CD14-positive monocyte (primary cell): Measurements from ENCODE around the gene SMIM20. TPM values are rescaled to one million over a fixed set of nuclear protein-coding genes. Genes with fewer than 3 reads are reported as not detected.

Experiments used
- DNase-seq, 3 donors: peaks; one replicate each; pipeline ENCODE4 v3.0.0-alpha.2; 2011 to 2022
- H2AFZ ChIP-seq: 2 replicates; pipeline ENCODE4 v1.6.0; 2012; ENCODE audit warnings: mild to moderate bottlenecking, low read depth, low read length, inconsistent platforms; ENCODE audit not compliant: insufficient read depth, poor library complexity, severe bottlenecking
- H3K27ac ChIP-seq, 2 donors: 1 replicate in 1 of 2; 2 replicates in 1 of 2; pipeline ENCODE4 v1.5.1; 2012 to 2013; ENCODE audit warnings: low read length in 2 of 2, control low read depth in 1 of 2, inconsistent platforms in 1 of 2, low read depth in 1 of 2, mild to moderate bottlenecking in 1 of 2
- H3K27me3 ChIP-seq, 2 donors: one replicate each; pipeline versions ENCODE4 v1.6.0 to v1.6.1; 2011 to 2013; ENCODE audit warnings: low read length in 2 of 2; ENCODE audit not compliant: control insufficient read depth in 2 of 2, insufficient read depth in 2 of 2
- H3K36me3 ChIP-seq, 2 donors: replicated peaks in 1 of 2; 1 replicate in 1 of 2; 2 replicates in 1 of 2; pipeline versions ENCODE4 v1.5.1 to v1.6.1; 2012 to 2013; ENCODE audit warnings: low read length in 2 of 2, control low read depth in 1 of 2, inconsistent platforms in 1 of 2, mild to moderate bottlenecking in 1 of 2; ENCODE audit not compliant: insufficient read depth in 2 of 2, control insufficient read depth in 1 of 2
- H3K4me1 ChIP-seq, 2 donors: 1 replicate in 1 of 2; 2 replicates in 1 of 2; pipeline versions ENCODE4 v1.5.1 to v1.6.1; 2012 to 2013; ENCODE audit warnings: low read length in 2 of 2, control low read depth in 1 of 2, inconsistent platforms in 1 of 2, mild to moderate bottlenecking in 1 of 2, moderate library complexity in 1 of 2; ENCODE audit not compliant: insufficient read depth in 2 of 2, control insufficient read depth in 1 of 2
- H3K4me2 ChIP-seq: replicated peaks from 2 replicates; pipeline ENCODE3; 2012; ENCODE audit warnings: low read length, moderate library complexity, mild to moderate bottlenecking; ENCODE audit not compliant: poor library complexity, severe bottlenecking; ENCODE audit errors: extremely low read depth
- H3K4me3 ChIP-seq, 3 experiments: fragments of 200-600 bp in 1 of 3; sonication (generic) in 1 of 3; replicated peaks in 1 of 3; 1 replicate in 2 of 3; 2 replicates in 1 of 3; pipeline ENCODE4 v1.5.1; 2011 to 2013; ENCODE audit warnings: low read length in 3 of 3, mild to moderate bottlenecking in 3 of 3, control low read depth in 2 of 3, low read depth in 2 of 3, inconsistent platforms in 1 of 3, moderate library complexity in 1 of 3
- H3K79me2 ChIP-seq: 2 replicates; pipeline ENCODE4 v1.6.0; 2012; ENCODE audit warnings: mild to moderate bottlenecking, control low read depth, inconsistent platforms, low read length, moderate library complexity; ENCODE audit not compliant: insufficient read depth
- H3K9ac ChIP-seq: 2 replicates; pipeline ENCODE4 v1.6.0; 2017; ENCODE audit warnings: low read length, mild to moderate bottlenecking; ENCODE audit not compliant: insufficient read depth, poor library complexity, severe bottlenecking
- H3K9me3 ChIP-seq, 2 donors: replicated peaks in 1 of 2; 1 replicate in 1 of 2; 2 replicates in 1 of 2; pipeline versions ENCODE4 v1.5.1 to v1.6.1; 2012 to 2013; ENCODE audit warnings: low read length in 2 of 2, control low read depth in 1 of 2; ENCODE audit not compliant: control insufficient read depth in 1 of 2, insufficient read depth in 1 of 2
- H4K20me1 ChIP-seq: 2 replicates; pipeline ENCODE4 v1.6.0; 2012; ENCODE audit warnings: mild to moderate bottlenecking, low read length, control low read depth, moderate library complexity; ENCODE audit not compliant: insufficient read depth
- H3K27ac Mint-ChIP-seq, 7 donors: one replicate each; pipeline ENCODE4 v1.8.0; 2020; ENCODE audit warnings: mild to moderate bottlenecking in 7 of 7, mixed read lengths in 7 of 7, moderate library complexity in 6 of 7, inconsistent platforms in 2 of 7
- H3K27me3 Mint-ChIP-seq, 3 donors: one replicate each; pipeline ENCODE4 v1.8.0; 2021 to 2022; ENCODE audit warnings: low read depth in 3 of 3, mild to moderate bottlenecking in 3 of 3, mixed read lengths in 3 of 3, moderate library complexity in 3 of 3, inconsistent platforms in 1 of 3
- H3K36me3 Mint-ChIP-seq, 2 donors: one replicate each; pipeline ENCODE4 v1.8.0; 2020; ENCODE audit warnings: mixed read lengths in 2 of 2, inconsistent platforms in 1 of 2, mild to moderate bottlenecking in 1 of 2
- H3K4me1 Mint-ChIP-seq: one replicate; pipeline ENCODE4 v1.8.0; 2020; ENCODE audit warnings: mild to moderate bottlenecking, mixed read lengths
- H3K4me3 Mint-ChIP-seq, 2 donors: one replicate each; pipeline ENCODE4 v1.8.0; 2020; ENCODE audit warnings: mild to moderate bottlenecking in 2 of 2, mixed read lengths in 2 of 2, moderate library complexity in 1 of 2
- H3K9me3 Mint-ChIP-seq, 7 donors: one replicate each; pipeline ENCODE4 v1.8.0; 2020 to 2022; ENCODE audit warnings: mixed read lengths in 7 of 7, mild to moderate bottlenecking in 6 of 7, moderate library complexity in 6 of 7, inconsistent platforms in 2 of 7
- WGBS: methylation state at CpG from one replicate; pipeline ENCODE4 v1.1.5; 2013; ENCODE audit warnings: missing lambda C conversion rate; ENCODE audit not compliant: insufficient coverage; 5-methylcytosine and 5-hydroxymethylcytosine counted together
- intact Hi-C, 2 donors: fragments of 100-400 bp; cut with micrococcal nuclease; formaldehyde crosslinking; loops; one replicate each; pipeline versions ENCODE4 v1.15.0 to v1.15.1; 2023
- polyA plus RNA-seq, 3 donors: library from polyadenylated mRNA; depleted of rRNA in 1 of 3; unstranded in 2 of 3; stranded (reverse) in 1 of 3; fragments of 300-500 nt in 2 of 3; fragments of >200 nt in 1 of 3; fragmentation: Illumina TruSeq in 2 of 3; gene quantifications; 1 replicate in 2 of 3; 2 replicates in 1 of 3; pipeline ENCODE4 v1.2.3, GENCODE V29; 2012 to 2021
- TF ChIP-seq, protein P1 (sequence below): fragments of 200-600 bp; IDR thresholded peaks from one replicate; pipeline ENCODE4 v1.8.0; 2022; ENCODE audit warnings: antibody characterized with exemption, mild to moderate bottlenecking

Gene SMIM20
- polyA plus RNA-seq, 3 donors, result 10.4 to 38.1 (median 33.7) TPM

DNA sequence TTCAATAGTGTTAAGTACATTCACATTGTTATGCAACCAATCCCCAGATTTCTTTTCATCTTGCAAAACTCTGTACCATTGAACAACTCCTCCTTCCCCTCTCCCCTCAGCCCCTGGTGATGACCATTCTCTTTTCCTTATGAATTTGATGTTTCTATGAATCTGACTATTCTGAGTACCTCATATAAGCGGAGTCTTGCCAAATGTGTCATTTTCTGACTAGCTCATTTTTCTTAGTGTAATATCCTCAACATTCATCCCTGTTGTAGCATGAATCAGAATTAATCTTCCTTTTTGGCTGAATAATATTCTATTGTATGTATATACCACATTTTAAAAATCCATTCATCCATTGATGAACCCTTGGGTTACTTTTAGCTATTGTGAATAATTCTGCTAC, 34.0 kb downstream of the SMIM20 start:
- no peaks in the 10 kb centered on the region for H3K4me1 ChIP-seq
- H3K27me3 Mint-ChIP-seq, result peaks cover 2 to 9% (median 3%) of the 10 kb centered on the region in 3 donors

DNA sequence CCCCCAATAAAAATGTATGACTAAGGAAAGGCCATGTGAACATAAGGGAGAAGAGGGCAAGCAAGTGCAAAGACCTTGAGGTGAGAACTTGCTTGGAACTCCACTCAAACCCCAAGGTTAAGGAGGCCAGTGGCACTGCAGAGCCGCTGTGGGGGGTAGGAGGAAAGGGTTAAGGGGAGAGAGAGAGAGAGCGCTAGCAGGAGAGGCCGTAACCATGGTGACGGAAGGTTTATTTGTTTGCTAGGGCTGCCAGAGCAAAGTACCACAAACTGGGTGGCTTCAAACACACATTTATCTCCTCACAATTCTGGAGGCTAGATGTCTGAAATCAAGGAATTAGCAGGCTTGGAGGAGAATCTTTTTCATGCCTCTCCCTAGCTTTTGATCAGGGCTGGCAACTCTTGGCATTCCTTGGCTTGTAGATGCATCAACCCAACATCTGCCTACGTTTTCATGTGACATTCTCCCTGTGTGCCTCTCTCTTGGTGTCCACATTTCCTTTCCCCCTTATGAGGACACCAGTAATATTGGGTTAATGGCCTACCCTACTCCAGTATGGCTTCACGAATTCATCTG, 35.2 kb downstream of the SMIM20 start:
- no peaks in the 10 kb centered on the region for H3K79me2 ChIP-seq
- Mint-ChIP-seq H3K27ac (peak overlapping the region in 1 of 7 donors; percentile 35), H3K36me3 (no peaks in the 10 kb centered on the region), H3K4me3 (no peak overlapping the region), H3K27me3 (peaks cover 1 to 11% (median 2%) of the 10 kb centered on the region in 3 donors), H3K9me3 (no peaks in the 10 kb centered on the region), H3K4me1 (no peaks in the 10 kb centered on the region)
- WGBS, result 80% methylated on average over 1 of the region's 6 CpGs
- H3K4me2 ChIP-seq, result no peak overlapping the region
- H3K27ac ChIP-seq, result no peak overlapping the region
- TF ChIP-seq, protein P1, sequence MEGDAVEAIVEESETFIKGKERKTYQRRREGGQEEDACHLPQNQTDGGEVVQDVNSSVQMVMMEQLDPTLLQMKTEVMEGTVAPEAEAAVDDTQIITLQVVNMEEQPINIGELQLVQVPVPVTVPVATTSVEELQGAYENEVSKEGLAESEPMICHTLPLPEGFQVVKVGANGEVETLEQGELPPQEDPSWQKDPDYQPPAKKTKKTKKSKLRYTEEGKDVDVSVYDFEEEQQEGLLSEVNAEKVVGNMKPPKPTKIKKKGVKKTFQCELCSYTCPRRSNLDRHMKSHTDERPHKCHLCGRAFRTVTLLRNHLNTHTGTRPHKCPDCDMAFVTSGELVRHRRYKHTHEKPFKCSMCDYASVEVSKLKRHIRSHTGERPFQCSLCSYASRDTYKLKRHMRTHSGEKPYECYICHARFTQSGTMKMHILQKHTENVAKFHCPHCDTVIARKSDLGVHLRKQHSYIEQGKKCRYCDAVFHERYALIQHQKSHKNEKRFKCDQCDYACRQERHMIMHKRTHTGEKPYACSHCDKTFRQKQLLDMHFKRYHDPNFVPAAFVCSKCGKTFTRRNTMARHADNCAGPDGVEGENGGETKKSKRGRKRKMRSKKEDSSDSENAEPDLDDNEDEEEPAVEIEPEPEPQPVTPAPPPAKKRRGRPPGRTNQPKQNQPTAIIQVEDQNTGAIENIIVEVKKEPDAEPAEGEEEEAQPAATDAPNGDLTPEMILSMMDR, result no peak
- no peak overlapping the region for H3K9ac ChIP-seq
- no peaks in the 10 kb centered on the region for H3K36me3 ChIP-seq
- no peak overlapping the region for H2AFZ ChIP-seq
- DNase-seq, result no peak
- intact Hi-C loops, result no loop called here
- H3K9me3 ChIP-seq, result no peaks in the 10 kb centered on the region
- no peaks in the 10 kb centered on the region for H3K4me1 ChIP-seq
- no peaks in the 10 kb centered on the region for H3K27me3 ChIP-seq
- H3K4me3 ChIP-seq, result no peak overlapping the region
- no peaks in the 10 kb centered on the region for H4K20me1 ChIP-seq

More for the DNA sequence above, 34.0 kb downstream of the SMIM20 start:
- TF ChIP-seq, protein P1, result no peak
- no peaks in the 10 kb centered on the region for H3K36me3 ChIP-seq
- H3K9me3 Mint-ChIP-seq, result no peaks in the 10 kb centered on the region
- H3K4me2 ChIP-seq, result no peak overlapping the region
- H3K27ac ChIP-seq, result no peak overlapping the region
- H3K9me3 ChIP-seq, result no peaks in the 10 kb centered on the region
- no peaks in the 10 kb centered on the region for H3K79me2 ChIP-seq
- intact Hi-C loops, result no loop called here
- H3K27me3 ChIP-seq, result no peaks in the 10 kb centered on the region
- H2AFZ ChIP-seq, result no peak overlapping the region
- no peaks in the 10 kb centered on the region for H3K36me3 Mint-ChIP-seq
- H3K4me1 Mint-ChIP-seq, result no peaks in the 10 kb centered on the region
- no peak for DNase-seq
- H3K27ac Mint-ChIP-seq, result no peak overlapping the region
- WGBS, result no CpG with 5 or more reads among the region's 1 CpG
- H3K9ac ChIP-seq, result no peak overlapping the region
- H3K4me3 Mint-ChIP-seq, result no peak overlapping the region
- H3K4me3 ChIP-seq, result no peak overlapping the region
- no peaks in the 10 kb centered on the region for H4K20me1 ChIP-seq
